Naive thymus-derived CD8-positive, alpha-beta T cell (primary cell): Measurements from ENCODE around the gene UBE3B. TPM values are rescaled to one million over a fixed set of nuclear protein-coding genes. Genes with fewer than 3 reads are reported as not detected.

Experiments
- ATAC-seq, 2 donors: fragments of 150-1000 bp; cut with Tn5 transposase in 1 of 2; sonication (Bioruptor Pico), chemical (Tn5 transposase) in 1 of 2; 1 replicate in 1 of 2; 2 replicates in 1 of 2; pipeline ENCODE4 v1.10.0; 2021; ENCODE audit warnings: mild to moderate bottlenecking in 2 of 2, moderate library complexity in 2 of 2
- POLR2A ChIA-PET: fragments of 350-600 bp; sonication (Branson Sonifier 250); formaldehyde crosslinking; loops from one replicate; lab custom pipeline; 2021; ENCODE audit warnings: antibody characterized with exemption; lab: Charles Lee
- DNase-seq, 10 donors: peaks; one replicate each; pipeline versions ENCODE4 v3.0.0 to v3.0.0-alpha.2; 2020 to 2022
- H3K27ac Mint-ChIP-seq, 10 donors: one replicate each; pipeline ENCODE4 v1.8.0; 2020 to 2022; ENCODE audit warnings: mild to moderate bottlenecking in 10 of 10, mixed read lengths in 10 of 10, moderate library complexity in 4 of 10, inconsistent platforms in 1 of 10
- H3K27me3 Mint-ChIP-seq, 5 donors: one replicate each; pipeline ENCODE4 v1.8.0; 2021 to 2022; ENCODE audit warnings: mixed read lengths in 5 of 5
- H3K36me3 Mint-ChIP-seq, 3 donors: one replicate each; pipeline ENCODE4 v1.8.0; 2020 to 2022; ENCODE audit warnings: mixed read lengths in 3 of 3, mild to moderate bottlenecking in 2 of 3, inconsistent platforms in 1 of 3
- H3K4me1 Mint-ChIP-seq, 4 donors: one replicate each; pipeline ENCODE4 v1.8.0; 2021 to 2022; ENCODE audit warnings: mixed read lengths in 4 of 4
- H3K4me3 Mint-ChIP-seq, 10 donors: one replicate each; pipeline ENCODE4 v1.8.0; 2020 to 2022; ENCODE audit warnings: mild to moderate bottlenecking in 10 of 10, mixed read lengths in 10 of 10, moderate library complexity in 6 of 10, inconsistent platforms in 1 of 10
- H3K9me3 Mint-ChIP-seq, 9 donors: one replicate each; pipeline ENCODE4 v1.8.0; 2020 to 2022; ENCODE audit warnings: mixed read lengths in 9 of 9, mild to moderate bottlenecking in 3 of 9, inconsistent platforms in 1 of 9, moderate library complexity in 1 of 9
- polyA plus RNA-seq, 3 donors: library from polyadenylated mRNA; unstranded; fragments of 300-500 nt; fragmentation: Illumina TruSeq; gene quantifications; one replicate each; pipeline ENCODE4 v1.2.3, GENCODE V29; 2021
- total RNA-seq, 8 experiments: library from RNA in 2 of 8; stranded (reverse) in 2 of 8; gene quantifications; one replicate each; pipeline ENCODE4 v1.2.3 and lab custom pipeline; 2021 to 2026

The UBE3B gene
- total and polyA plus RNA-seq, 5 experiments from 2014 or later, result 14.0 to 48.7 (median 19.4) TPM

GRCh38 chr12:109580684-109581333 lies 103.4 kb downstream of the UBE3B start:
- Mint-ChIP-seq H3K27ac (peak overlapping the region in 1 of 10 donors; percentile 59), H3K9me3 (no peaks in the 10 kb centered on the region), H3K4me3 (no peak overlapping the region), H3K36me3 (peaks cover 0 to 64% (median 25%) of the 10 kb centered on the region in 3 donors), H3K4me1 (no peaks in the 10 kb centered on the region), H3K27me3 (no peaks in the 10 kb centered on the region)
- no peak for ATAC-seq
- DNase-seq, result no peak
- POLR2A ChIA-PET, result no interaction called here

DNA sequence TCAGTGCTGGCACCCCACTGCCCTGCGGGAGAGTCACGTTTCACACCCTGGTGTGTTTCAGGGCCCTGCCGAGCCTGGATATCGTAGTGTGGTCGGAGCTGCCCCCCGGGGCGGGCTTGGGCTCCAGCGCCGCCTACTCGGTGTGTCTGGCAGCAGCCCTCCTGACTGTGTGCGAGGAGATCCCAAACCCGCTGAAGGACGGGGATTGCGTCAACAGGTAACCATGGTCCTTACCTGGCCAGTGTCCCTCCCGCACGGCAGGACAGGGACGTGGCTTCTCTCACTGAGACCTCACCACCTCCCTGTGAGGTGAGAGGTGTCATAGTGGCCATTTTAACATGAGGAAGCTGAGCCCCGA lies 103.9 kb downstream of the UBE3B start:
- peaks cover 0 to 68% (median 25%) of the 10 kb centered on the region in 3 donors for H3K36me3 Mint-ChIP-seq
- ATAC-seq (no peak), DNase-seq (no peak)
- no peaks in the 10 kb centered on the region for H3K27me3 Mint-ChIP-seq
- POLR2A ChIA-PET, result no interaction called here
- H3K9me3 Mint-ChIP-seq, result no peaks in the 10 kb centered on the region
- no peak overlapping the region for H3K4me3 Mint-ChIP-seq
- no peaks in the 10 kb centered on the region for H3K4me1 Mint-ChIP-seq
- no peak overlapping the region for H3K27ac Mint-ChIP-seq

- POLR2A ChIA-PET, result no interaction called here
- Mint-ChIP-seq H3K4me1 (no peaks in the 10 kb centered on the region), H3K27ac (no peak overlapping the region), H3K4me3 (no peak overlapping the region), H3K9me3 (no peaks in the 10 kb centered on the region), H3K36me3 (peaks cover 0 to 69% (median 26%) of the 10 kb centered on the region in 3 donors), H3K27me3 (no peaks in the 10 kb centered on the region)
- no peak for ATAC-seq
- no peak for DNase-seq
Observed at GRCh38 chr12:109581856-109582255, 104.4 kb downstream of the UBE3B start.

GRCh38 chr12:109582636-109583035 lies 105.2 kb downstream of the UBE3B start:
- Mint-ChIP-seq H3K36me3 (peaks cover 0 to 63% (median 27%) of the 10 kb centered on the region in 3 donors), H3K9me3 (no peaks in the 10 kb centered on the region), H3K4me3 (no peak overlapping the region), H3K4me1 (no peaks in the 10 kb centered on the region), H3K27ac (no peak overlapping the region), H3K27me3 (no peaks in the 10 kb centered on the region)
- no peak for ATAC-seq
- no peak for DNase-seq
- POLR2A ChIA-PET, result no interaction called here

- Mint-ChIP-seq H3K36me3 (peaks cover 0 to 61% (median 28%) of the 10 kb centered on the region in 3 donors), H3K27ac (no peak overlapping the region), H3K27me3 (no peaks in the 10 kb centered on the region), H3K9me3 (no peaks in the 10 kb centered on the region), H3K4me3 (no peak overlapping the region), H3K4me1 (no peaks in the 10 kb centered on the region)
- POLR2A ChIA-PET, result no interaction called here
- DNase-seq (no peak), ATAC-seq (no peak)
Observed at GRCh38 chr12:109583733-109584132, 106.3 kb downstream of the UBE3B start.

Other genes starting within 250 kb of the UBE3B start
- gene FOXN4, start 168.3 kb upstream of the UBE3B start, total RNA-seq, result not detected
- under 1 TPM in 1 of 3 donors, not detected in 2; 0.29 TPM for gene FOXN4, start 168.3 kb upstream of the UBE3B start, polyA plus RNA-seq
- gene MYO1H, start 129.7 kb upstream of the UBE3B start, total RNA-seq, result not detected
- gene MYO1H, start 129.7 kb upstream of the UBE3B start, polyA plus RNA-seq, result not detected
- gene KCTD10, start 334 bp upstream of the UBE3B start, total RNA-seq, result 10 to 100 TPM; 25.8 to 30.0 TPM
- gene KCTD10, start 334 bp upstream of the UBE3B start, polyA plus RNA-seq, result 10 to 100 TPM; 16.3 to 21.6 (median 20.0) TPM
- 10 to 100 TPM; 20.6 to 21.6 TPM for gene MMAB, start 95.9 kb downstream of the UBE3B start, total RNA-seq
- gene MMAB, start 95.9 kb downstream of the UBE3B start, polyA plus RNA-seq, result 10 to 100 TPM; 28.2 to 39.1 (median 36.0) TPM
- 10 to 100 TPM in 1 of 2 experiments, 1 to 10 TPM in 1; 9.2 to 11.5 TPM for gene MVK, start 96.2 kb downstream of the UBE3B start, total RNA-seq
- 1 to 10 TPM; 2.6 to 3.6 (median 2.7) TPM for gene MVK, start 96.2 kb downstream of the UBE3B start, polyA plus RNA-seq
- gene FAM222A, start 236.2 kb downstream of the UBE3B start, total RNA-seq, result 1 to 10 TPM; 1.6 TPM
- under 1 TPM; 0.16 to 0.28 (median 0.22) TPM for gene FAM222A, start 236.2 kb downstream of the UBE3B start, polyA plus RNA-seq